ENCODE measurements around the gene PYCR2.

The PYCR2 gene

DNA sequence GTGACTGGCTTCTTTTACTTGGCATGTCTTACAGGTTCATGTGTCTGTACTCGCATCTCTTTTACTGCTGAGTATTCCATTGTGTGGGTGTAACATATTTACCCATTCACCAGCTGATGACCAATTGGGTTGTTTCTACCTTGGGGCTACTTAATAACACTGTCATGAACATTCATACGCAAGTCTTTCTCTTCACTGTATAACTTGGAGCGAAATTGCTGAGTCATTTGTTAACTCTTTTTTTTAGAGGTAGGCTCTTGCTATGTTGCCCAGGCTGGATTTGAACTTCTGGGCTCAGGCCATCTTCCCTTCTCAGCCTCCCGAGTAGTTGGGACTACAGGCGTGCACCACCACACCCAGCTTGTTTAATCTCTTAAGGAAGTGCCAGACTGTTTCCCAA, 6.5 kb downstream of the PYCR2 start:
- no peak for DNase-seq (ENCODE audit: low read depth)
- TF ChIP-seq, protein P1, sequence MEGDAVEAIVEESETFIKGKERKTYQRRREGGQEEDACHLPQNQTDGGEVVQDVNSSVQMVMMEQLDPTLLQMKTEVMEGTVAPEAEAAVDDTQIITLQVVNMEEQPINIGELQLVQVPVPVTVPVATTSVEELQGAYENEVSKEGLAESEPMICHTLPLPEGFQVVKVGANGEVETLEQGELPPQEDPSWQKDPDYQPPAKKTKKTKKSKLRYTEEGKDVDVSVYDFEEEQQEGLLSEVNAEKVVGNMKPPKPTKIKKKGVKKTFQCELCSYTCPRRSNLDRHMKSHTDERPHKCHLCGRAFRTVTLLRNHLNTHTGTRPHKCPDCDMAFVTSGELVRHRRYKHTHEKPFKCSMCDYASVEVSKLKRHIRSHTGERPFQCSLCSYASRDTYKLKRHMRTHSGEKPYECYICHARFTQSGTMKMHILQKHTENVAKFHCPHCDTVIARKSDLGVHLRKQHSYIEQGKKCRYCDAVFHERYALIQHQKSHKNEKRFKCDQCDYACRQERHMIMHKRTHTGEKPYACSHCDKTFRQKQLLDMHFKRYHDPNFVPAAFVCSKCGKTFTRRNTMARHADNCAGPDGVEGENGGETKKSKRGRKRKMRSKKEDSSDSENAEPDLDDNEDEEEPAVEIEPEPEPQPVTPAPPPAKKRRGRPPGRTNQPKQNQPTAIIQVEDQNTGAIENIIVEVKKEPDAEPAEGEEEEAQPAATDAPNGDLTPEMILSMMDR (IDR thresholded peaks at IDR 0.05; ENCODE audit: control insufficient read depth, extremely low read depth, insufficient read depth) = no peak
- H3K4me3 ChIP-seq (ENCODE audit: low read depth, low read length) = no peak overlapping the region

DNA sequence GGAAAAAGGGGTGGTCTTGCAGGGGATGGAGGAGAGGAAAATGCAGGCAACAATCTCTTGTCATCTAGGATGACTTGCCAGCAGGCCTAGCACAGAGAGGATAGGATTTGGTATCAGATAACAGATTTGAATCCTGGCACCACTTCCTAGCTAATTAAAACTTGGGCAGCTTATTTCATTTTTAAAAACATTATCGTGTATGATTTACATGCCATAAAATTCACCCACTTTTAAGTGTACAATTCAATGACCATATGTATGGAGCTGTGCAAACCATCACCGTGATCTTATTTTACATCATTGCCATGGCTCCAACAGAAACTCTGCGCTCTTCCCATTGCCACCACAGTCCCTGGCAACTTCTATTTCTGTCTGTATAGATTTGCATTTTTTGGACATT, 6.9 kb downstream of the PYCR2 start:
- TF ChIP-seq, protein P1 (IDR thresholded peaks at IDR 0.05; ENCODE audit: control insufficient read depth, extremely low read depth, insufficient read depth) = no peak
- no peak for DNase-seq (ENCODE audit: low read depth)

GRCh38 chr1:225915538-225915991, 8.5 kb downstream of the PYCR2 start:
- H3K4me3 ChIP-seq (ENCODE audit: low read depth, low read length) = no peak overlapping the region
- no peak for DNase-seq (ENCODE audit: low read depth)
- TF ChIP-seq, protein P1 (IDR thresholded peaks at IDR 0.05; ENCODE audit: control insufficient read depth, extremely low read depth, insufficient read depth) = no peak

More for the DNA sequence above, 6.9 kb downstream of the PYCR2 start:
- no peak overlapping the region for H3K4me3 ChIP-seq (ENCODE audit: low read depth, low read length)

GRCh38 chr1:225914947-225915346, 9.1 kb downstream of the PYCR2 start:
- DNase-seq (ENCODE audit: low read depth) = no peak
- H3K4me3 ChIP-seq (ENCODE audit: low read depth, low read length) = no peak overlapping the region
- TF ChIP-seq, protein P1 (IDR thresholded peaks at IDR 0.05; ENCODE audit: control insufficient read depth, extremely low read depth, insufficient read depth) = no peak

- DNase-seq (ENCODE audit: low read depth) = no peak
- TF ChIP-seq, protein P1 (IDR thresholded peaks at IDR 0.05; ENCODE audit: control insufficient read depth, extremely low read depth, insufficient read depth) = no peak
- no peak overlapping the region for H3K4me3 ChIP-seq (ENCODE audit: low read depth, low read length)
These were observed 9.7 kb downstream of the PYCR2 start for GRCh38 chr1:225914391-225914790.

DNA sequence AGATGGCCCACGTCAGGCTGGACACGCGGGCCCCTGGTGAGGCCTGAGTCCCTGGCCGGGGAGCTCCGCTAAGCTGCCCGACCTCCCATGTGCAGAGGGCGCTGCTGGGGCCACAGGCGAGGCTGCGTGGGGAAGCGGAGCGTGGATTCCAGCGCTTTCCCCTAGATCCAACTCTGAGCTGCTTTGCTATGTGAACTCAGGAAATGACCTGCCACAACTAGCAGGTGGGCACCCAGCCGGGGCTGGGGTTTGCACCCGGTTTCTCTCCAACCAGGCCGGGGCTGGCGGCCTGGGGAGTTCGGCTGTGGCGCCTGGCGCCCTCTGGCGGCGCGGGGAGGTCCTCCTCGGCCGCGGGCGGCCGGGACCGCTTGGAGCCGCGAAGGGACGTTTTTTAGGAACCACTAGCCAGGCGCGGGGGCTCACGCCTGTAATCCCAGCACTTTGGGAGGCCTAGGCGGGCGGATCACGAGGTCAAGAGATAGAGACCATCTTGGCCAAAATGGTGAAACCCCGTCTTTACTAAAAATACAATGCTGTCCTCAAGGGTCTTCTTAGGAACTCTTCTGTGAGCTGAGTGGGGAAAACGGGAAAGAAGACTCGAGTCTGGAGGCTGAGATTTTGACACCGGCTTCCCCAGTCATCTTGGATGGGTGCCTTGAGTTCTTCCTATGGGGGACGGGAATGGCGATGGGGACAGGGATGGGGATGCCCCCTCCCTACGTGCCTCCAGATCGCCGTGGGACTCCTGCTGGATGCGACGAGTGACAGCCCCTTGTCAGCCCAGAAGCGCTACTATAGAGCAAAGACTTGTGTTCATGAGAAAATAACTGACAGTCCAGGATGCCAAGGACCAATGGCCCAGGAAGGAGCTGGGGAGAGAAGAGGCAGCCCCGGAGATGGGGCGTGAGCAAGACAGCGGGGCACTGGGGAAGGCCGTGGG, 12.6 kb downstream of the PYCR2 start:
- DNase-seq (ENCODE audit: low read depth) = no peak
- no peak overlapping the region for H3K4me3 ChIP-seq (ENCODE audit: low read depth, low read length)
- TF ChIP-seq, protein P1 (IDR thresholded peaks at IDR 0.05; ENCODE audit: control insufficient read depth, extremely low read depth, insufficient read depth) = peak; percentile 31
